HFF-Myc (cell line): ENCODE data around the gene OGT.
"Not testable (repeated sequence)": the region's sequence is repeated elsewhere in the genome, so short reads cannot be mapped to it uniquely, and the experiment has no call there.

Experiments used
- DNase-seq: peaks from one replicate; pipeline ENCODE4 v3.0.0-alpha.2; 2011; ENCODE audit warnings: low read depth; ENCODE audit errors: extremely low read depth
- H3K4me3 ChIP-seq: replicated peaks from 2 replicates; pipeline ENCODE4 v1.5.1; 2011; ENCODE audit warnings: low read depth, mild to moderate bottlenecking, control low read depth, low read length
- TF ChIP-seq, protein P1 (sequence below): IDR thresholded peaks from 2 replicates; pipeline ENCODE4 v1.5.1; 2012; ENCODE audit warnings: mild to moderate bottlenecking, low read depth, low read length, control low read depth; ENCODE audit errors: missing control alignments

The OGT gene

DNA sequence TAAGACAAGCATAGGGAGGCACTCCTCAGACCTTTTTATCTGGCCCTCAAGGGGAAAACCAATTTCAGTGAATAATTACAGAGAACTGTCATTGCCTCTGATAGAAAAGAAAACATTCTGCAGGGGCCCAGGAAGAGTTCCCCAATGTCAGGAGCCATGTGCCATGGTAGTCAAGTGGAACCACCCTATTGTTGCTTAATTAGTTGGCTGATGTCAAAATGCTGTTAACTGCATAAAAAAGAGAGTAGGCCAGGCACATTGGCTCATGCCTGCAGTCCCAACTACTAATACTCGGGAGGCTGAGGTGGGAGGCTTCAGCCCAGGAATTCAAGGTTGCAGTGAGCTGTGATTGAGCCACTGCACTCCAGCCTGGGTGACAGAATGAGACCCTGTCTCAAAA is 28.6 kb upstream of the OGT start:
- DNase-seq, result no peak
- TF ChIP-seq, protein P1, sequence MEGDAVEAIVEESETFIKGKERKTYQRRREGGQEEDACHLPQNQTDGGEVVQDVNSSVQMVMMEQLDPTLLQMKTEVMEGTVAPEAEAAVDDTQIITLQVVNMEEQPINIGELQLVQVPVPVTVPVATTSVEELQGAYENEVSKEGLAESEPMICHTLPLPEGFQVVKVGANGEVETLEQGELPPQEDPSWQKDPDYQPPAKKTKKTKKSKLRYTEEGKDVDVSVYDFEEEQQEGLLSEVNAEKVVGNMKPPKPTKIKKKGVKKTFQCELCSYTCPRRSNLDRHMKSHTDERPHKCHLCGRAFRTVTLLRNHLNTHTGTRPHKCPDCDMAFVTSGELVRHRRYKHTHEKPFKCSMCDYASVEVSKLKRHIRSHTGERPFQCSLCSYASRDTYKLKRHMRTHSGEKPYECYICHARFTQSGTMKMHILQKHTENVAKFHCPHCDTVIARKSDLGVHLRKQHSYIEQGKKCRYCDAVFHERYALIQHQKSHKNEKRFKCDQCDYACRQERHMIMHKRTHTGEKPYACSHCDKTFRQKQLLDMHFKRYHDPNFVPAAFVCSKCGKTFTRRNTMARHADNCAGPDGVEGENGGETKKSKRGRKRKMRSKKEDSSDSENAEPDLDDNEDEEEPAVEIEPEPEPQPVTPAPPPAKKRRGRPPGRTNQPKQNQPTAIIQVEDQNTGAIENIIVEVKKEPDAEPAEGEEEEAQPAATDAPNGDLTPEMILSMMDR, result no peak
- no peak overlapping the region for H3K4me3 ChIP-seq

DNA sequence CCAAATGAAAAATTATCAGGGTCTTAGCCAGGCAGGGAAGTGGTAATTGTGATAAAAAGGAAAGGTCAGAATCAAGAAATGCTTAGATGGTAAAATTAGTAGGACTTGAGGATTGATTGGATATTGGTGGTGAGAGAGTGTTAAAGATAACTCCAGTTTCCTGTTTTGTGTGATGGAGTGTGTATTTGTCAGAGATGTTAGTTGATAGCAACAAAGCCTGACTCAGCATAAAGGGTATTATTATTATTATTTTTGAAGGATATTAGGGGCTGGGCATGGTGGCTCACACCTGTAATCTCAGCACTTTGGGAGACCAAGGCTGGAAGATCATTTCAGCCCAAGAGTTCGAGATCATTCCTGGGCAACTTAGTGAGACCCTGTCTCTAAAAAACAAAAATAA is 23.6 kb upstream of the OGT start:
- H3K4me3 ChIP-seq, result no peak overlapping the region
- TF ChIP-seq, protein P1, result no peak
- no peak for DNase-seq

GRCh38 chrX:71510161-71510560 is 22.7 kb upstream of the OGT start:
- H3K4me3 ChIP-seq, result no peak overlapping the region
- no peak for DNase-seq
- TF ChIP-seq, protein P1, result no peak

DNA sequence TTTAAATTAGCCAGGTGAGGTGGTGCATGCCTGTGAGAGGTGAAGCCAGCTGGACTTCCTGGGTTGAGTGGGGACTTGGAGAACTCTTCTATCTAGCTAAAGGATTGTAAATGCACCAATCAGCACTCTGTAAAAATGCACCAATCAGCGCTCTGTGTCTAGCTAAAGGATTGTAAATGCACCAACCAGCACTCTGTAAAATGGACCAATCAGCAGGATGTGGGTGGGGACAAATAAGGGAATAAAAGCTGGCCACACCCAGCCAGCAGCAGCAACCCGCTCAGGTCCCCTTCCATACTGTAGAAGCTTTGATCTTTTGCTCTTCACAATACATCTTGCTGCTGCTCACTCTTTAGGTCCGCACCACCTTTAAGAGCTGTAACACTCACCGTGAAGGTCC is 19.2 kb upstream of the OGT start:
- DNase-seq, H3K4me3 ChIP-seq: not testable (repeated sequence)

DNA sequence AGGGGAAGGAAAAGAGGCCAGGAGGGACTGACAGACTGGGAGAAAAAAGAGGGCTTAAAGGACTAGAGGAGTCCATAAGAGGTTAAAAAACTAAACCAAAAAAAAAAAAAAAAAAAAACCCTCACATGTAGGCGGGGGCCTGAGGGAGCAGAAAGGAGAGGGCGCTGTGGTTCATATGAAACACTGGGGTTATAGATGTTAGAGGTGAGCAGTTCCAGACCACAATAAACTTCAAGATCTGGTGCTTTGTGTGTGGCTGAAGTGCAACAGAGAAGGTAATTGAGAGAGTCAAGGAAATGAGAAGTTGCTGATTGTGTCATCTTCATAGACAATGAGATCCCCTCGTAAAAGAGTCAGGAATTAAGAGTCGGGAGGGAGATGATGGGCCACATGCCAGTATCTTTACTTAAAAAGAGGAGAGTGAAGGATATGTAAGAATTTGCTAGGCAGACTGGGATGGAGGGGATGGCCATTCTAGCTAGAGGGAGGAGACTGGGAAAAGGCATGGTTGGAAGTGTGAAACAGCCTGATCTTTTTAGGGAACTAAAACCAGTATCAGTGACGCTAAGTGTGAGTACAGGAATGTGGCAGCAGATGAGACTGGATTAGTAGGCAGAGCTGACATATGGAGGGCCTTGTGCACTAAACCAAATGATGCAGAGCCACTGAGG is 18.4 kb upstream of the OGT start:
- DNase-seq, result no peak
- H3K4me3 ChIP-seq, result no peak overlapping the region
- TF ChIP-seq, protein P1, result no peak

GRCh38 chrX:71515038-71515396 is 17.9 kb upstream of the OGT start:
- no peak overlapping the region for H3K4me3 ChIP-seq
- TF ChIP-seq, protein P1, result no peak
- DNase-seq, result no peak

- DNase-seq, result no peak
- TF ChIP-seq, protein P1, result no peak
These were observed 7.6 kb upstream of the OGT start for GRCh38 chrX:71525316-71525715.

More at GRCh38 chrX:71525316-71525715, 7.6 kb upstream of the OGT start:
- H3K4me3 ChIP-seq, result no peak overlapping the region
